Measurements from ENCODE around the gene RPL41.
"Not testable (repeated sequence)": the region's sequence is repeated elsewhere in the genome, so short reads cannot be mapped to it uniquely, and the experiment has no call there.

Gene RPL41

DNA sequence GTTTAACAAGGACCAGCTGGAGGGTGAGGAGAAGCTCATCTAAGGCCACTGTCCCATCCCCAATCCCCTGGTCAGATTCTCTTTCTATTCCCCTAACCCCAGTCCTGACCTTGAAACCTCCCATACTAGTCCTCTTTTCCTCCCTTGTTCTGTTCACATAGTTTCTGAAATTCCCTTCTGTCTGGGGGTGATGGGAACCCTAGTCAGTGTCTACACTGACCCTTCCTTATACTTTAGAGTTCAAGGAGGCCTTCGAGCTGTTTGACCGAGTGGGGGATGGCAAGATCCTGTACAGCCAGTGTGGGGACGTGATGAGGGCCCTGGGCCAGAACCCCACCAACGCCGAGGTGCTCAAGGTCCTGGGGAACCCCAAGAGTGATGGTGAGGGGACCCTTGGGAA lies 38.4 kb downstream of the RPL41 start:
- DNase-seq (ENCODE audit: low read depth), result no peak

DNA sequence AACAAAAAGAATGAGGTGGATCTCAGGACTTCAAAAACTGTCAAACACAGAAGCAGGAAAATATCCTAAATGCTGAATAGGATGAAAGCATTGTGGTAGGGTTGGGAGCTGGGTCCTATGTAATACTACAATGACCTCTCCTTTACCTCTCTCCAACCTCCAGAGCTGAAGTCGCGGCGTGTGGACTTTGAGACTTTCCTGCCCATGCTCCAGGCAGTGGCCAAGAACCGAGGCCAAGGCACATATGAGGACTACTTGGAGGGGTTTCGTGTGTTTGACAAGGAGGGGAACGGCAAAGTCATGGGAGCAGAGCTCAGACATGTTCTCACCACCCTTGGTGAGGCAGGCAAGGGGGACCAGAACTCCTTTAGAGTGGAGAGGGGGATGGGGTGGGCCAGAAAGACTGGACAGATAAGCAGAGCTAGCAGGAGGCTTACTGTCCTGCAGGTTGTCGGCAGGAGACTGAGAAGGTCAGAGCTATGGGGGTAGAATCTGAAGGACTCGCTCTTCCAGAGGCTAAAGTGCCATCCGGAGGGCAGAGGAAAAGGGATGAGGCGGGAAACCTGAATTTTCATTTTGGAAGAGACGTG lies 38.9 kb downstream of the RPL41 start:
- DNase-seq (ENCODE audit: low read depth), result no peak

DNA sequence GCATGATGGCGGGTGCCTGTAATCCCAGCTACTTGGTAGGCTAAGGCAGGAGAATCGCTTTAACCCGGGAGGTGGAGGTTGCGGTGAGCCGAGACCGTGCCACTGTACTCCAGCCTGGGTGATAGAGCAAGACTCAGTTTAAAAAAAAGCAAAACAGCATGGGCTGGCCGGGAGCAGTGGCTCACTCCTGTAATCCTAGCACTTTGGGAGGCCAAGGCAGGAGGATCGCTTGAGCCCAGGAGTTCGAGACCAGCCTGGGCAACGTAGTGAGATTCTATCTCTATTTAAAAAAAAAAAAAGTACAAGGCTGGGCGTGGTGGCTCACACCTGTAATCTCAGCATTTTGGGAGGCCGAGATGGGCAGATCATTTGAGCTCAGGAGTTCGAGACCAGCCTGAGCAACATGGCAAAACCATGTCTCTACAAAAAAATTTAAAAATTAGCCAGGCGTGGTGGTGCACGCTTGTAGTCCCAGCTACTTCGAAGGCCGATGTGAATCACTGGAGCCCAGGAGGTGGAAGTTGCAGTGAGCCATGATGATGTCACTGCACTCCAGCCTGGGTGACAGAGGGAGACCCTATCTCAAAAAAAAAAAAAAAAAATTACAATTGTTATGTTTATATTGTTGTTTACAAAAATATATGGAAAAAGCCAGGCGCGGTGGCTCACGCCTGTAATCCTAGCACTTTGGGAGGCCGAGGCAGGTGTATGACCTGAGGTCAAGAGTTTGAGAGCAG lies 40.2 kb downstream of the RPL41 start:
- not testable (repeated sequence) for DNase-seq (ENCODE audit: low read depth)

DNA sequence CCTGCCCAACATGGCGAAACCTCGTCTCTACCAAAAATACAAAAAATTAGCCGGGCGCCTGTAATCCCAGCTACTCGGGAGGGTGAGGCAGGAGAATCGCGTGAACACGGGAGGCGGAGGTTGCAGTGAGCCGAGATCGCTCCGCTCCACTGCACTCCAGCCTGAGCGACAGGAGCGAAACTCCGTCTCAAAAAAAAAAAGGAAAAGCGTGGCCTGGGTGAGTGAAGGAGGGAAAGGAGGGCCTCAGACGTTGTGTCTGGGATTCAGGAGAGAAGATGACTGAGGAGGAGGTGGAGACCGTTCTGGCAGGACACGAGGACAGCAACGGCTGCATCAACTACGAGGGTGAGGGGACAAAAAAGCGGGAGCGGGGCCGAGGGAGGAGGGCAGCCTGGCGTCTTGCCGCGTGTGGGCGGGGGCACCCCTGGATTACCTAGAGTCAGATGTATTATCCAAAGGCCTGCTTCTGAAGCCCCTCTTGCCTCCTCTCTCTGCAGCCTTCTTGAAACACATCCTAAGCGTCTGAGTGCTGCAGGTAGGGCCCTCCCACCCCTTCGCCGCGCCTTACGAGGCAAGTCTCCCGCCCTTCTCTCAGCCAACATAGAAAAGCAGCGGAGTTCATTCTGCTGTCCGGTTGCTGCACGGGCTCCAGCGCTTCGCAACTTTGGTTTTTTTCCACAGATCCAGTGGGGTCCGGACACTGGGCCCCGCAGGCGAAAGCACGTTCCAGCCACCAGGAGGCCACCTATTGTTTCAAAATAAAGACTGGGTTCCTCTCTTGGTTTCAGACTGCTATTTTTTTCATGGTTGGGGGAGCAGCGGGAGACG lies 41.0 kb downstream of the RPL41 start:
- peak; percentile 29 for DNase-seq (ENCODE audit: low read depth)

DNA sequence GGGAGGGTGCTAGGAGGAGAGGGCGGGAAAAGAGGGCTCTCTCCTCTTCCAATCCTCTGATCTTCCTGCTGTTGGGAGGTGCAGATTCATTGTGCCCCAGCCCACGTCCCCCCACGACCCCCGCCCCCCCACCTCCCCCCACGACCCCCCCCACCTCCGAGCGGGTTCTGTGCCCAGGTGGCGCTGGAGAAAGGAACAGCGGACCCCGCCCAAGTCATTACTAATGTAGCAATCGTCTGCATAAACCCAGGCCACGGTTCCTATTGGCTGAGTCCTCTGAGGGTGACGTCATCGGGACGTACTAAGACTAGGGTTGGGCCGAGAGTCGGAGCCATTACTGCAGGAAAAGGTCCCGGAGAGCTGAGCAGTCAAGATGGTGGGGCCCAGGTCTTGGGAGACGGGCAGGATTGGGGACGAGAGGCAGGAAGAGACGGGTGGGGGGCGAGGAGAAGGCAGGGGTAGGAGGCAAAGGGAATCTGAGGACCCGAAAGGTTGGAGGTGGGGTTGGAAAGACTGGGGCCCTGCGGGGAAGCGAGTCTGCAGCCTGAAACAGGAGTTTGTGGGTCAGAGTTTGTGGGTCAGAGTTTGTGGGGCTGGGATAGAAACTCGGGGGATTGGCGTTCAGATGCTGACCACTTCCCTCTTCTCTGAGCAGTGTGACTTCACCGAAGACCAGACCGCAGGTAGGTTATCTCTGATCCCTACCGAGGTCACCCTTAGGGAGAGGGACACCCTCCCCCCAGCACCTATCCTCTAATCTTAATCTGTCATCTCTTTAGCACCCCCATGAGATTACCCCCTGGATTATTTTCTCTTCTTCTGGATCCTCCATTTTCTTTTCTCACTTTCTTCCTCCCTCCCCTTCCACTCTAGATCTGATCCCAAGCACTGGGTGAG lies 41.8 kb downstream of the RPL41 start, which contains the start of gene MYL6:
Gene MYL6, plus strand, starts transcription at position 331 of the 897 bp plus-strand sequence. Its CDS starts 43 bp downstream, at position 374.
- DNase-seq (ENCODE audit: low read depth), result peak; percentile 79

DNA sequence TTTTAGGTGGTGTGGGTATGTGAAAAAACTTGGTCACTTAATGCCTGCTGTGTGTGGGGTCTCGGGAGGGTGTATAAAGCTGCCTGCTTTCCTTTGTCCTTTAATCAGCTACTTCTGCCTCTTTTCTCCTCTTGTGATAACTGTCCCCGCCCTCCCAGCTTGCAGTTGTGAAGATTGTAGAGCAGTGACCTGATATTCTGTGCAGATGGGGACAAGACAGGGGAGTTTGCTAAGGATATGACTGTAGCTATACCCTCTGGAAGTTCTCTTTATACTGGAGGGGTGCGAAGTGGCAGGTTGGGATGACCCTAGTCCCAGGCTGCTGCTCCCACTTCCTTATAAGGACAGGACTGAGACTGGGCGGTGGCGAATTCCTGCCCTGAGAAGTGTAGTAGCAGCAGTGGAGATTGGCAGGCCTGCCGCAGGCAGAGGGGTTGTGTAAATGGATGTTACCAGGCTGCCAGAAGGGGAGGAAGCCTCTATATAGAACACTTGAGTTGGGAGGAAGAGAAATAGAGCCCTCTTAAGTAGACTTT lies 42.6 kb downstream of the RPL41 start:
- DNase-seq (ENCODE audit: low read depth), result no peak

DNA sequence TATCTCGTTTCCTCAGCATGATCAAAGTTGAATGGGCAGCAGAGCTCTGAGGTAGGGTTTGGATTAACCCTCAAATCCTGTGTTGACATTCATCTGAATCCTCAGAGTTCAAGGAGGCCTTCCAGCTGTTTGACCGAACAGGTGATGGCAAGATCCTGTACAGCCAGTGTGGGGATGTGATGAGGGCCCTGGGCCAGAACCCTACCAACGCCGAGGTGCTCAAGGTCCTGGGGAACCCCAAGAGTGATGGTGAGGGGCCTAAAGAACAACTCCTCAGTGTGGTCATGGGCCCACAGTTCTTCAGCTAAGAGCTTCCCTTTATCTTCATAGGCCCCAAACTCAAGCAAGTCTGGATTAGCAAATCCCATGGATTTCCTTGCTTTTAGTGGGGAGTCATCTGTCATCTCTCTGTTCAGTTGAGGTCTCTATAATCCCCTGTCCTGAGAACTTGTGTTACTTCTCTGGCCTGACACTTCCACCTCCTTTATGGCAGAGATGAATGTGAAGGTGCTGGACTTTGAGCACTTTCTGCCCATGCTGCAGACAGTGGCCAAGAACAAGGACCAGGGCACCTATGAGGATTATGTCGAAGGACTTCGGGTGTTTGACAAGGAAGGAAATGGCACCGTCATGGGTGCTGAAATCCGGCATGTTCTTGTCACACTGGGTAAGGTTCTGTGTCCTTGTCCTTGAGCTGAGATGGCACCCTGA lies 43.2 kb downstream of the RPL41 start:
- DNase-seq (ENCODE audit: low read depth), result no peak

DNA sequence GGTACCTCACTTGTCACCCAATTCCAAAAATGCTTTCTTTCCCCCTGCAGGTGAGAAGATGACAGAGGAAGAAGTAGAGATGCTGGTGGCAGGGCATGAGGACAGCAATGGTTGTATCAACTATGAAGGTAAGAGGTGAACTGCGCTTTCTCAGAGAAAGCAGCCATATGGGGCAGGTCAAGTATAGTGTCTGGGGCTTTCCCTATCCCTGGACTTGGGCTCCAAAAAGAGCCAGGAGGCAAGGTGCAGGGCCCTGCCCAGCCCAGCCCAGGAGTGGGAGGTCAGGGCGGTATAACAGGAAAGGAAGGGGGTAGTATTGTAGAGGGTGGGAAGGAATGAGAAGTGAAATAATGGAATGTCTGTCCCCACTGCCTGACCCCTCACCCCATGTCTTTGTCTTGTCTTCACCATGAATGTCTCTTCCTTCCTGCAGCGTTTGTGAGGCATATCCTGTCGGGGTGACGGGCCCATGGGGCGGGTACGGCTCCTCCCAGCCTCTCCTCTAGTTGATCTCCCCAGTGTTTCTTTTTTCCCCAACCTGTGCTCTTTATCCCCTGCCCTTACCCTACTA lies 43.8 kb downstream of the RPL41 start:
- DNase-seq (ENCODE audit: low read depth), result peak; percentile 33

DNA sequence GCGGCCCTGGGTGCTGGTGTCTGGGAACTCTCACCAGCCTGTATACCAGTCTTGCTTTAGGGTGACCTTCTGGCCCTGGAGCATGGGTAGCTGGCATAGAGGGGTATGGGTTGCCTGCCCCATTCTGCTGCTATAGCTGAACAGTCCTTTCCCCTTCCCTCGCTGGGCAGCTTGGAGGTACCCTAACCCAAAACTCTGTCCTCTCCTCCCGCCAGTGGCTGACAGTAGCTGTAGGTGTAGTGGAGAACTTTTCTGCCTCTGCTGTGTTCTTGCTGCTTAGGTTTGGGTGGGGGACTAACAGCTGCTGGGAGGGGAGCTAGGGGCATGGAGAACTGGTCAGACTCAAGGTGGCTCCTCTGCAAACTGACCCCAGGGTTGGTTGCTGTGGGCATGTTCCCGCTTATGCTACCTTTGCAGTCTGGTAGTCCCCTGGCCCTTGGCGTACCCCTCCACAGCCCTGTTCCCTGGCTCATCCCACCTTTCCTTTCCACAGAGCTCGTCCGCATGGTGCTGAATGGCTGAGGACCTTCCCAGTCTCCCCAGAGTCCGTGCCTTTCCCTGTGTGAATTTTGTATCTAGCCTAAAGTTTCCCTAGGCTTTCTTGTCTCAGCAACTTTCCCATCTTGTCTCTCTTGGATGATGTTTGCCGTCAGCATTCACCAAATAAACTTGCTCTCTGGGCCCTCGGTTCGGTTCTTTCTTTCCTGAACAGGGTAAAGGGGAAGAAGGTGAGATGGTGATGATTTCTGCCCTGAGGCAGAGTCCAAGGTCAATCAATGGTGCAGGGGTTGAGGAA lies 44.7 kb downstream of the RPL41 start:
- no peak for DNase-seq (ENCODE audit: low read depth)

DNA sequence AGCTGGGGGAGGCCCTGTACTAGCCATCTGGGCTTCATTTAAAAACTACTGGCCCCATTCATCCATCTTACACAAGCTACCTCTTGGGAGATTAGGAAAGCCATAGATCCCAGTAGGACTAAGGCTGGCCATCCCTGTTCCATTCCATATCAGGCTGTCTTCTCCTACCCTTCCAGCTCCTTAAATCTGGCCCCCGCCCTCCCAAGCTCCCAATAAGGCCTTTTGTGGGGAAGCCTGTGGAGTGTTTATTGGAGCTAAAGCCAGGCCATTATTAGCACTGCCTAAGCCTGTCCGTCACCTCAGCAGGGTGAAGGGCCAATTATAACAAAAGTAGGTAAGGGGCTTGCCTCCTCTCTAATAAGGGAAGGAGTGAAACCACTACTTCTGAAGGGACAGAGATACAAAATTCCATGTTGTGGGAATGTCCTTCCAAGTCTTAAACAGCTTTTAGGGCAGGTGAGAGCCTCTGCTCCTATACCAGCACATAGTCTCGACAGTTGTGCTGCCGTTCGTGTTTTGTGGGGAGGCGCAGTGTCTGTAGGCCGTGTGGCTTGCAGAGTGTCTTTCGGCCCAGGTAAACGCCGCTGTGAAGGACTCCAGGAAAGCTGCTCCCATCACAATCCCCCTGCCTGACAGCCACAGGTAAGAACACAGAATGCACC lies 45.4 kb downstream of the RPL41 start:
- no peak for DNase-seq (ENCODE audit: low read depth)

DNA sequence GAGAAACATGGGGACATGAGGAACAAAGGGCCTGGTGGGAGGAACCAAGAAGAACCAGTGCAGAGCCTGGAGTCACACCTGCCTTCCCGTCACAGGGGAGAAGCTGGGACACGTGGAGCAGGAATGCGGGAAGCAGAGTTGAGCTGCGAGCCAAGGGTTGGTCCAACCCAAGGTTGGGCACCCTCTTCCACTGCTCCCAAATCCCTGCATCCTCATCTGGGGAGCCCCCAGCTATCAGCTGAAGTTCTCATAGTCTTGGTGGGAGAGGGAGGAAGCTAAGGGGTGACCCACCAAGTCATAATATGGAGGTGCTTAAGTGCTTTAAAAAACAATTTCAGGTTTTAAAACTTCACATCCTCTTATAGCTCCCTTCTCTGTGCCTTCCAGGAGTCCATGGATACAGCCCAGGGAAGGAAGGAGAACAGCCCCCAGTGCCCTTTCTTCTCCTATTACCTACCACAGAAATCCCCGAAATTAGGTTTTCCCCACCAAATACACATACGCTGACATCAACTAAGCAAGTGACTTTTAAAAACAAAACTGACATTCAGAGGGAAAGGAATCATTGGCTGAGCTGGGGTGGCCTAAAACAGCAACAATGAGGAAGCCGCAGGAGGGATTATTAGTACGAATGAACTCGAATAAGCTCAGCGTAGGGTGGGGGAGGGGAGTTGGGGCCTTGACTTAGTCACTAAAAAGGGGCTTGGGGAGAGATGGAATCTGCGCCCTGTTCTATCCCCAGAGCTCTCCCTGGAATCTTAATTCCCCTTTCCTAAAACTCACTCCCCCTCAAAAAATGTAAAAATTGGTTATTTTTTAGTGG lies 46.2 kb downstream of the RPL41 start:
- DNase-seq (ENCODE audit: low read depth), result no peak

DNA sequence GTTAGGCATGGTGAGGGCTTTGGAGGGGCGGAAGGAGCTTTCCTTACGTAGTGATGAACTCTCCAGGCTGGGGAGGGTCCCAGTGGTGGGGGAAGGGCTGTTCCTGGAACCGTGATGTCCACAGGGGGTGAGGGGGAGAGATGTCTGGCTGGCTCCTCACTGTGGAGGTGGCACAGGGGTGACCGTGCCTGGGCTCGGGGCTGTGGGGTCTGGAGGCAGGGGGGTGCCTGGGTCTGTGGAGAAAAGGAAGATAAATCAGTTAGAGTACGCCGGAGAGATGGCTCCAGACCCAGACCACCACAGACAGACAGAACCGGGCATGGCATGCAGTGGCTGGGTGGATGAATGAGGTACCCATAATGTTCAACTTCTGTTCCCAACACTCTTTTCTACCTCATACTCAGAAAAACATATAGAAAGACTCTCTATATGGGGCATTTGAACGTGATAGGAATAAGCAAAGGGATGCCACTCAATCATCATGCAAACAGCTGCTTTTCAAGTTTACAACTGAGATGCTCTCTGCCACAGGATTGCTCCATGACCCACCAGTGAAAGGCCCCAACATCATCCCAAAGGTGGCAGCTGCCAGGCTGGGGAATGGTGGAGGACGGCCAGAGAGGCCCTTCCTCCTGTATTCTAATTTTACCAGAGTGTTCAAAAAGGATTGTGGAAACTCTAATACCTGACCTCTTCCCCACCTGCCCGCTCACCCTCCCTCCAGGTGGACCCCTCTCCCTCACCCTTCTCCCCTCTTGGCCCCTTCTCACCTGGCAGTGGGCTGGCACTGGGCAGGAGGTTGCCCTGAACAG lies 47.3 kb downstream of the RPL41 start:
- DNase-seq (ENCODE audit: low read depth), result no peak

DNA sequence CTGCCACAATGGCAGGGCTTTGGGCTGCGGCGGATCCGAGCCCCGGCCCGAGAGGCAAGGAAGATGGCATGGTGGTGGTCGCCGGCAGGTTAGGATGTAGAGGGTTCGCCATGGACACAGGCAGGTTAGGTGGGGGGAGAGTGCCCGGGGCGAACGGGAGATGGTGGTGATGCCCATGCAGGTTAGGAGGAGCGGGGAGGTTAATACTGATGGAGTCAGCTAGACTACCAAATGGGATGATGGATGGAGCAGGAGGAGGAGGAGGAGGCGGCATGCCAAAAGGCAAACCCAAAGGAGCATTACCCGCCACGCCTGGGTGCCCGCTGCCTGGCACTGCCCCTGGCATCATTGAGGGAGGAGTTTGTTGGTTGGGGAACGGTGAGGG lies 47.9 kb downstream of the RPL41 start:
- no peak for DNase-seq (ENCODE audit: low read depth)

DNA sequence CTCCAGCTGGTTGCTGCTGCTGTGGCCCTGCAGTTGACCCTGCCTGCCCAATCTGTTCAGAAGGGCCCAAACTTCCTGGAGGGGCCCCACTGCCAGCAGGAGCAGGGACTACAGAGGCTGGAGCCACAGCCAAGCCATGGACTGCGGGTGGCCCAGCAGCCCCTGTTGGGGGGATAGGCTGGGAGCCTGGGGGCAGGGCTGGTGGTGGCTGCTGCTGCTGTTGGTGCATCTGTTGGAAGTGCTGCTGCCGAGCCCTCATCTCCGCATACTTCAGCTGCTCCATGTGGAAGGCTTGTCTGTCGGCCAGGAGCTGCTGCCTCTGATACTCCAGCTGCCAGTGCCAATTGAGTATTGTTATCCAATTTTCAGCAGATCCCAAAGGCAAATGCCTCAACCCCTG lies 48.9 kb downstream of the RPL41 start:
- DNase-seq (ENCODE audit: low read depth), result no peak
